GM12878 (cell line): ENCODE data around the gene COL24A1. TPM values are rescaled to one million over a fixed set of nuclear protein-coding genes. Genes with fewer than 3 reads are reported as not detected.

Experiments
- ATAC-seq: fragments of 200-7000 bp; cut with Tn5 transposase; 3 replicates; pipeline ENCODE4 v1.9.1; 2020; ENCODE audit warnings: mild to moderate bottlenecking, moderate library complexity
- BruUV-seq: library from RNA; stranded (reverse); fragments of 400-500 nt; replicated peaks from 2 replicates; lab custom pipeline; 2021; lab: Mats Ljungman, UMichigan
- CTCF ChIA-PET: fragments of 300-600 bp; sonication (Branson Sonifier 250); formaldehyde crosslinking; extraction: SDS; loops from one replicate; lab custom pipeline; 2021; ENCODE audit warnings: inconsistent platforms; lab: Yijun Ruan, JAX
- POLR2A ChIA-PET: fragments of 350-600 bp; formaldehyde crosslinking; extraction: SDS; loops from one replicate; lab custom pipeline; 2021; ENCODE audit warnings: inconsistent platforms; lab: Charles Lee
- RAD21 ChIA-PET: fragments of 300-600 bp; sonication (Branson Sonifier 250); formaldehyde crosslinking; loops from one replicate; lab custom pipeline; 2023; ENCODE audit warnings: antibody characterized with exemption; ENCODE audit not compliant: unreplicated experiment; lab: Charles Lee
- SMC1A ChIA-PET: fragments of 300-600 bp; sonication (Branson Sonifier 250); formaldehyde crosslinking; loops from one replicate; lab custom pipeline; 2023; ENCODE audit not compliant: unreplicated experiment, uncharacterized antibody; lab: Charles Lee
- DNase-seq: peaks from one replicate; pipeline ENCODE4 v3.0.0-alpha.2; 2011; ENCODE audit warnings: low read depth, low spot score
- FAIRE-seq: peaks from 3 replicates; lab custom pipeline; 2011; peaks lifted over from hg19 to GRCh38; lab: Jason Lieb, UNC
- H2AFZ ChIP-seq: 2 replicates; pipeline ENCODE4 v1.6.0; 2011; ENCODE audit warnings: low read depth, low read length, control low read depth; ENCODE audit not compliant: control insufficient read depth
- H3K27ac ChIP-seq: 2 replicates; pipeline ENCODE4 v1.5.1; 2011; ENCODE audit warnings: control low read depth; ENCODE audit not compliant: control insufficient read depth, insufficient read depth
- H3K27me3 ChIP-seq, 2 experiments: replicated peaks in 1 of 2; 2 replicates each; pipeline versions ENCODE4 v1.6.0 to v1.6.1; 2011; ENCODE audit warnings: low read length in 1 of 2; ENCODE audit not compliant: control insufficient read depth in 2 of 2, insufficient read depth in 2 of 2
- H3K36me3 ChIP-seq, 2 experiments: 2 replicates each; pipeline ENCODE4 v1.5.1; 2011; ENCODE audit warnings: low read length in 1 of 2; ENCODE audit not compliant: control insufficient read depth in 2 of 2, insufficient read depth in 2 of 2
- H3K4me1 ChIP-seq: 2 replicates; pipeline ENCODE4 v1.6.1; 2011; ENCODE audit warnings: mild to moderate bottlenecking, low read length, moderate library complexity, mixed read lengths; ENCODE audit not compliant: control insufficient read depth, insufficient read depth
- H3K4me2 ChIP-seq: 2 replicates; pipeline ENCODE4 v1.6.0; 2011; ENCODE audit warnings: control low read depth; ENCODE audit not compliant: control insufficient read depth, insufficient read depth
- H3K4me3 ChIP-seq: fragments of 200-600 bp; sonication (generic); 2 replicates; pipeline ENCODE4 v1.5.1; 2016
- H3K79me2 ChIP-seq: 2 replicates; pipeline ENCODE4 v1.6.0; 2011; ENCODE audit warnings: low read length; ENCODE audit not compliant: control insufficient read depth, insufficient read depth
- H3K9ac ChIP-seq: 2 replicates; pipeline ENCODE4 v1.8.0; 2011; ENCODE audit warnings: low read length, control low read depth, mixed read lengths; ENCODE audit not compliant: control insufficient read depth, insufficient read depth
- H3K9me3 ChIP-seq: replicated peaks from 3 replicates; pipeline ENCODE4 v1.5.1; 2011; ENCODE audit warnings: mild to moderate bottlenecking, low read length; ENCODE audit not compliant: control insufficient read depth, insufficient read depth
- H4K20me1 ChIP-seq: 2 replicates; pipeline ENCODE4 v1.6.0; 2011; ENCODE audit not compliant: control insufficient read depth, insufficient read depth
- IKZF2 ChIP-seq, 2 experiments: fragments of 450-650 bp; IDR thresholded peaks; 2 replicates each; pipeline ENCODE4 v1.6.1; 2017; ENCODE audit warnings: mild to moderate bottlenecking in 2 of 2, moderate library complexity in 2 of 2
- KDM1A ChIP-seq: fragments of 200-600 bp; sonication (generic); IDR thresholded peaks from 2 replicates; pipeline ENCODE4 v1.6.1; 2016; ENCODE audit warnings: borderline replicate concordance
- YY1 ChIP-seq: IDR thresholded peaks from 2 replicates; pipeline ENCODE4 v1.6.1; 2011; ENCODE audit warnings: low read depth, mild to moderate bottlenecking, low read length
- WGBS: methylation state at CpG from one replicate; pipeline ENCODE4 v1.1.6; 2016; ENCODE audit warnings: low lambda C conversion rate; ENCODE audit not compliant: insufficient replicate concordance, insufficient coverage; ENCODE audit errors: missing lambda C conversion rate; 5-methylcytosine and 5-hydroxymethylcytosine counted together
- in situ Hi-C: fragments of 300-500 bp; cut with MboI; formaldehyde crosslinking; loops from 9 replicates; pipeline ENCODE4 v1.14.3; 2018; ENCODE audit warnings: mixed read lengths
- intact Hi-C: fragments of 100-400 bp; cut with micrococcal nuclease; formaldehyde crosslinking; loops from one replicate; pipeline ENCODE4 v1.14.2; 2022; ENCODE audit not compliant: unreplicated experiment
- polyA plus RNA-seq, 11 experiments: library from polyadenylated mRNA; depleted of rRNA in 4 of 11; unstranded in 6 of 11; stranded (reverse) in 5 of 11; fragments of >200 nt; fragmentation: Nextera tagmentation in 4 of 11; fragmentation: Illumina TruSeq in 1 of 11; extraction: Ambion mirVana in 4 of 11; extraction: Trizol in 1 of 11; gene quantifications; 1 replicate in 1 of 11; 2 replicates in 10 of 11; pipeline versions ENCODE4 v1.2.1 to v1.2.3, GENCODE V29; 2011 to 2016; ENCODE audit warnings: inconsistent platforms in 2 of 11, missing spikeins in 2 of 11, low read depth in 1 of 11
- total RNA-seq, 4 experiments: library from RNA; depleted of rRNA in 3 of 4; stranded (reverse); fragments of >200 nt in 3 of 4; fragmentation: Illumina TruSeq in 1 of 4; extraction: Trizol in 1 of 4; gene quantifications; 2 replicates each; pipeline versions ENCODE4 v1.2.1 to v1.2.3, GENCODE V29; 2013 to 2021
- TF ChIP-seq, protein P1 (sequence below): fragments of 450-650 bp; IDR thresholded peaks from 2 replicates; pipeline ENCODE4 v1.6.1; 2017; ENCODE audit warnings: mild to moderate bottlenecking, moderate library complexity

Gene COL24A1
- total and polyA plus RNA-seq, 10 of the 15 experiments (the other 5 are each of a cell fraction or from before 2014, with no cell fraction given) = 0.19 to 4.1 (median 2.0) TPM

DNA sequence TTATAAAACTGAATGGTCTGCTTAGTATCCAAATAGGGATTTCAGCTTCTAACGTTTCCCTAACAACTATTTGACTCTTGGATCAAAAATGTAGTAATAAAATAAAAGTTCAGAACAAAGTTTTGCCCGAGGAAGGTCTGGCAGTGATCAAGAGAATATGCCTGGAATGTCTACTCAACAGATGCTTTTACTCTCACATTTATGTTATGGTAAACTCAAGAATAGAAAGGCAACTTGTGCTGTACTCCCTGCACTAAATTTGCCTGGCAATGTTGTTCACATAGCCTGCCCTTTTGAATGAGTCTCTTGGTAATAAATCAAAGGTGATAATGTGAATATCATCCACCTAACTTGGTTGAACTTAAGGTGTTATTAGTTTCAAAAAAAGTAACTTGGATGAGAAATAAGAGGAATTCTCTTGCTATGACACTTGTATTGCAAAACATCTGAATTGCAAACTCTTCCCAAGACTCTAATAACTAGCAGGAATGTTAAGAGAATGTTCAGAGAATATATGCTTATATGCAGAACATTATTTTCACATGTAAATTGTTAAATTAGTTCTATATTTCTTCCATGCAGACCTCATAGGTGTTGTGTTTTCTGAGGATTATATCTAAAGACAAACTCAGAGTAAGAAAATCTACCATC, 215.8 kb downstream of the COL24A1 start:
- RAD21 ChIA-PET = no interaction called here
- Histone ChIP-seq H3K79me2 (no peaks in the 10 kb centered on the region), H3K27me3 (no peaks in the 10 kb centered on the region), H4K20me1 (no peaks in the 10 kb centered on the region), H3K4me1 (peaks cover 5% of the 10 kb centered on the region; the same call in 1 of the 2 replicates), H3K27ac (no peak overlapping the region), H2AFZ (no peak overlapping the region), H3K9me3 (no peaks in the 10 kb centered on the region), H3K9ac (no peak overlapping the region), H3K36me3 (no peaks in the 10 kb centered on the region)
- POLR2A ChIA-PET = no interaction called here
- WGBS = 73% methylated on average over 2 of the region's 2 CpGs
- SMC1A ChIA-PET = no interaction called here
- in situ Hi-C loops (no loop called here), intact Hi-C loops (no loop called here)
- no TSS peak for BruUV-seq
- CTCF ChIA-PET = no interaction called here
- no peak for DNase-seq
- TF ChIP-seq, protein P1, sequence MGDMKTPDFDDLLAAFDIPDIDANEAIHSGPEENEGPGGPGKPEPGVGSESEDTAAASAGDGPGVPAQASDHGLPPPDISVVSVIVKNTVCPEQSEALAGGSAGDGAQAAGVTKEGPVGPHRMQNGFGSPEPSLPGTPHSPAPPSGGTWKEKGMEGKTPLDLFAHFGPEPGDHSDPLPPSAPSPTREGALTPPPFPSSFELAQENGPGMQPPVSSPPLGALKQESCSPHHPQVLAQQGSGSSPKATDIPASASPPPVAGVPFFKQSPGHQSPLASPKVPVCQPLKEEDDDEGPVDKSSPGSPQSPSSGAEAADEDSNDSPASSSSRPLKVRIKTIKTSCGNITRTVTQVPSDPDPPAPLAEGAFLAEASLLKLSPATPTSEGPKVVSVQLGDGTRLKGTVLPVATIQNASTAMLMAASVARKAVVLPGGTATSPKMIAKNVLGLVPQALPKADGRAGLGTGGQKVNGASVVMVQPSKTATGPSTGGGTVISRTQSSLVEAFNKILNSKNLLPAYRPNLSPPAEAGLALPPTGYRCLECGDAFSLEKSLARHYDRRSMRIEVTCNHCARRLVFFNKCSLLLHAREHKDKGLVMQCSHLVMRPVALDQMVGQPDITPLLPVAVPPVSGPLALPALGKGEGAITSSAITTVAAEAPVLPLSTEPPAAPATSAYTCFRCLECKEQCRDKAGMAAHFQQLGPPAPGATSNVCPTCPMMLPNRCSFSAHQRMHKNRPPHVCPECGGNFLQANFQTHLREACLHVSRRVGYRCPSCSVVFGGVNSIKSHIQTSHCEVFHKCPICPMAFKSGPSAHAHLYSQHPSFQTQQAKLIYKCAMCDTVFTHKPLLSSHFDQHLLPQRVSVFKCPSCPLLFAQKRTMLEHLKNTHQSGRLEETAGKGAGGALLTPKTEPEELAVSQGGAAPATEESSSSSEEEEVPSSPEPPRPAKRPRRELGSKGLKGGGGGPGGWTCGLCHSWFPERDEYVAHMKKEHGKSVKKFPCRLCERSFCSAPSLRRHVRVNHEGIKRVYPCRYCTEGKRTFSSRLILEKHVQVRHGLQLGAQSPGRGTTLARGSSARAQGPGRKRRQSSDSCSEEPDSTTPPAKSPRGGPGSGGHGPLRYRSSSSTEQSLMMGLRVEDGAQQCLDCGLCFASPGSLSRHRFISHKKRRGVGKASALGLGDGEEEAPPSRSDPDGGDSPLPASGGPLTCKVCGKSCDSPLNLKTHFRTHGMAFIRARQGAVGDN = no peak
- TF ChIP-seq YY1 (no peak), IKZF2 (IDR thresholded peaks at IDR 0.05) (no peak), KDM1A (no peak)
- TF ChIP-seq, all 136 proteins: peak for 0
- no peak overlapping the region for H3K4me2 ChIP-seq
- ATAC-seq = no peak
- no peak for FAIRE-seq
- H3K4me3 ChIP-seq = no peak overlapping the region
